K562 (cell line): Measurements from ENCODE around the gene SMNDC1. TPM values are rescaled to one million over a fixed set of nuclear protein-coding genes. Genes with fewer than 3 reads are reported as not detected.

Experiments used
- ATAC-seq: fragments of 200-7000 bp; cut with Tn5 transposase; 3 replicates; pipeline ENCODE4 v1.9.1; 2020; ENCODE audit warnings: moderate library complexity
- BruUV-seq: library from RNA; stranded (reverse); fragments of 400-500 nt; replicated peaks from 2 replicates; lab custom pipeline; 2021; lab: Mats Ljungman, UMichigan
- CTCF ChIA-PET: fragments of 300-600 bp; formaldehyde crosslinking; extraction: SDS; loops from one replicate; lab custom pipeline; 2021; ENCODE audit warnings: low intra/inter-chr PET ratio; lab: Yijun Ruan, JAX
- POLR2A ChIA-PET: fragments of 300-600, 350-650 bp; sonication (Branson Sonifier 250); formaldehyde crosslinking; extraction: SDS; loops from one replicate; lab custom pipeline; 2021; ENCODE audit warnings: antibody characterized with exemption, inconsistent platforms; lab: Yijun Ruan, JAX
- DNase-seq, 4 experiments: peaks; one replicate each; pipeline versions ENCODE4 v3.0.0 to v3.0.0-alpha.2; 2011 to 2018; ENCODE audit warnings: low spot score in 3 of 4, mixed read lengths in 3 of 4; ENCODE audit errors: extremely low read depth in 1 of 4
- FAIRE-seq: peaks from 2 replicates; lab custom pipeline; 2011; peaks lifted over from hg19 to GRCh38; lab: Jason Lieb, UNC
- H2AFZ ChIP-seq: 2 replicates; pipeline ENCODE4 v1.6.0; 2011; ENCODE audit warnings: low read depth, low read length, control low read depth, inconsistent platforms
- H3K27ac ChIP-seq: fragments of 200-600 bp; 3 replicates; pipeline ENCODE4 v1.8.0; 2011; ENCODE audit warnings: low read depth, mild to moderate bottlenecking, control low read depth, inconsistent platforms, low read length, moderate library complexity, mixed read lengths; ENCODE audit errors: extremely low read depth
- H3K27me3 ChIP-seq, 2 experiments: fragments of 300-600 bp in 1 of 2; 2 replicates in 1 of 2; 3 replicates in 1 of 2; pipeline versions ENCODE4 v1.6.0 to v1.8.0; 2011; ENCODE audit warnings: inconsistent platforms in 2 of 2, low read length in 2 of 2, mild to moderate bottlenecking in 1 of 2, mixed read lengths in 1 of 2, moderate library complexity in 1 of 2; ENCODE audit not compliant: control insufficient read depth in 2 of 2, insufficient read depth in 2 of 2
- H3K36me3 ChIP-seq: fragments of 300-600 bp; 3 replicates; pipeline ENCODE4 v1.8.0; 2011; ENCODE audit warnings: mild to moderate bottlenecking, low read length, inconsistent platforms; ENCODE audit not compliant: control insufficient read depth, insufficient read depth
- H3K4me1 ChIP-seq, 2 experiments: fragments of 200-600 bp in 1 of 2; replicated peaks in 1 of 2; 2 replicates in 1 of 2; 3 replicates in 1 of 2; pipeline versions ENCODE4 v1.5.1 to v1.8.0; 2011; ENCODE audit warnings: inconsistent platforms in 2 of 2, low read length in 2 of 2, mild to moderate bottlenecking in 1 of 2, mixed read lengths in 1 of 2, moderate library complexity in 1 of 2; ENCODE audit not compliant: control insufficient read depth in 2 of 2, insufficient read depth in 2 of 2
- H3K4me2 ChIP-seq: 2 replicates; pipeline ENCODE4 v1.6.1; 2011; ENCODE audit warnings: low read length, control low read depth, inconsistent platforms, mixed read lengths; ENCODE audit not compliant: insufficient read depth
- H3K4me3 ChIP-seq: fragments of 200-600 bp; sonication (generic), shearing (Covaris generic); 2 replicates; pipeline ENCODE4 v1.5.1; 2016; ENCODE audit warnings: control low read depth, inconsistent platforms
- H3K79me2 ChIP-seq: fragments of 200-600 bp; 3 replicates; pipeline ENCODE4 v1.8.0; 2011; ENCODE audit warnings: low read length, inconsistent platforms; ENCODE audit not compliant: control insufficient read depth, insufficient read depth
- H3K9ac ChIP-seq, 2 experiments: 2 replicates each; pipeline versions ENCODE4 v1.6.0 to v1.6.1; 2011; ENCODE audit warnings: low read depth in 2 of 2, low read length in 2 of 2, control low read depth in 1 of 2, inconsistent platforms in 1 of 2, mild to moderate bottlenecking in 1 of 2, mixed read lengths in 1 of 2; ENCODE audit not compliant: insufficient read depth in 1 of 2
- H3K9me1 ChIP-seq: one replicate; pipeline ENCODE4 v1.6.0; 2011; ENCODE audit warnings: inconsistent platforms, mild to moderate bottlenecking, low read length, moderate library complexity; ENCODE audit not compliant: control insufficient read depth, insufficient read depth
- H3K9me3 ChIP-seq: replicated peaks from 2 replicates; pipeline ENCODE4 v1.5.1; 2011; ENCODE audit warnings: low read depth, low read length, inconsistent platforms; ENCODE audit not compliant: control insufficient read depth, insufficient read depth
- H4K20me1 ChIP-seq: replicated peaks from 2 replicates; pipeline ENCODE4 v1.6.1; 2011; ENCODE audit warnings: low read length, inconsistent platforms, mixed read lengths; ENCODE audit not compliant: control insufficient read depth, insufficient read depth
- CBFA2T2 ChIP-seq: fragments of 450-650 bp; conservative IDR thresholded peaks from 2 replicates; pipeline ENCODE4 v1.6.1; 2017; ENCODE audit warnings: mild to moderate bottlenecking
- DDX20 ChIP-seq: fragments of 450-650 bp; IDR thresholded peaks from 2 replicates; pipeline ENCODE4 v1.6.1; 2016; ENCODE audit warnings: missing genetic modification characterization, low read depth, mild to moderate bottlenecking, missing compliant biosample characterization, moderate library complexity
- DNMT1 ChIP-seq: fragments of 450-650 bp; IDR thresholded peaks from 2 replicates; pipeline ENCODE4 v1.6.1; 2016; ENCODE audit warnings: antibody characterized with exemption, mild to moderate bottlenecking
- GATAD2A ChIP-seq: fragments of 450-650 bp; IDR thresholded peaks from 2 replicates; pipeline ENCODE4 v1.6.1; 2017
- GTF2F1 ChIP-seq: IDR thresholded peaks from 2 replicates; pipeline ENCODE4 v1.6.1; 2011; ENCODE audit warnings: low read depth, low read length, improper control_type of control experiment
- JUND ChIP-seq, 2 experiments: IDR thresholded peaks; 2 replicates in 1 of 2; 3 replicates in 1 of 2; pipeline ENCODE4 v1.6.1; 2011; ENCODE audit warnings: borderline replicate concordance in 2 of 2, low read depth in 2 of 2, low read length in 2 of 2, improper control_type of control experiment in 1 of 2, missing biosample characterization in 1 of 2, missing genetic modification characterization in 1 of 2, missing genetic modification reagents in 1 of 2
- KAT2B ChIP-seq: IDR thresholded peaks from one replicate; pipeline ENCODE4 v1.6.1; 2012; ENCODE audit warnings: low read depth, mild to moderate bottlenecking, control low read depth, inconsistent platforms, low read length, moderate library complexity
- MBD2 ChIP-seq: sonication (generic); IDR thresholded peaks from 2 replicates; pipeline ENCODE4 v1.6.1; 2016; ENCODE audit warnings: low read depth, borderline replicate concordance
- PML ChIP-seq: IDR thresholded peaks from 2 replicates; pipeline ENCODE4 v1.6.1; 2012; ENCODE audit warnings: low read length, inconsistent platforms
- RAD21 ChIP-seq, 2 experiments: fragments of 250-450 bp in 1 of 2; fragments of 450-650 bp in 1 of 2; sonication (Bioruptor Pico) in 1 of 2; formaldehyde crosslinking in 1 of 2; IDR thresholded peaks in 1 of 2; conservative IDR thresholded peaks in 1 of 2; 2 replicates each; pipeline versions ENCODE4 v1.4.0 to v1.8.0; 2020 to 2022; ENCODE audit warnings: mild to moderate bottlenecking in 2 of 2, moderate library complexity in 1 of 2
- RBM34 ChIP-seq: fragments of 200-400 bp; formaldehyde crosslinking; IDR thresholded peaks from 2 replicates; pipeline ENCODE4 v1.6.1; 2018; ENCODE audit warnings: low read length, borderline replicate concordance; ENCODE audit not compliant: insufficient read depth
- SMARCA4 ChIP-seq: fragments of 450-650 bp; IDR thresholded peaks from 2 replicates; pipeline ENCODE4 v1.6.1; 2016
- STAG1 ChIP-seq: sonication (generic); formaldehyde crosslinking; IDR thresholded peaks from 2 replicates; pipeline ENCODE4 v1.5.0; 2020; ENCODE audit warnings: missing genetic modification reagents, borderline replicate concordance
- TEAD2 ChIP-seq: fragments of 450-650 bp; IDR thresholded peaks from 2 replicates; pipeline ENCODE4 v1.6.1; 2016; ENCODE audit warnings: missing genetic modification characterization, control low read depth, missing compliant biosample characterization
- TEAD4 ChIP-seq, 2 experiments: sonication (generic) in 1 of 2; formaldehyde crosslinking in 1 of 2; IDR thresholded peaks; 2 replicates each; pipeline versions ENCODE4 v1.6.1 to v1.8.0; 2012 to 2022; ENCODE audit warnings: borderline replicate concordance in 1 of 2, inconsistent platforms in 1 of 2, low read length in 1 of 2, mild to moderate bottlenecking in 1 of 2, missing genetic modification reagents in 1 of 2
- ZNF175 ChIP-seq: fragments of 200-800 bp; sonication (Bioruptor generic); IDR thresholded peaks from 2 replicates; pipeline ENCODE4 v1.6.1; 2016; ENCODE audit warnings: low read depth, mild to moderate bottlenecking, missing genetic modification characterization, missing compliant biosample characterization
- WGBS: fragments of 100-300 bp; shearing (Covaris generic); methylation state at CpG from one replicate; pipeline ENCODE4 v1.1.6; 2016; ENCODE audit warnings: low coverage, mixed read lengths; ENCODE audit not compliant: insufficient coverage; ENCODE audit errors: missing lambda C conversion rate; 5-methylcytosine and 5-hydroxymethylcytosine counted together
- in situ Hi-C: fragments of 300-500 bp; cut with MboI; formaldehyde crosslinking; loops from 4 replicates; pipeline ENCODE4 v1.15.0; 2018; ENCODE audit warnings: inconsistent platforms, mixed read lengths
- intact Hi-C: fragments of 100-400 bp; cut with micrococcal nuclease; formaldehyde crosslinking; loops from 2 replicates; pipeline ENCODE4 v1.14.2; 2022
- polyA plus RNA-seq, 8 experiments: library from polyadenylated mRNA; depleted of rRNA in 4 of 8; stranded (reverse) in 5 of 8; unstranded in 3 of 8; fragments of >200 nt; fragmentation: Nextera tagmentation in 2 of 8; fragmentation: Illumina TruSeq in 1 of 8; extraction: Ambion mirVana in 2 of 8; extraction: Trizol in 1 of 8; gene quantifications; 2 replicates each; pipeline versions ENCODE4 v1.2.1 to v1.2.3, GENCODE V29; 2011 to 2014; ENCODE audit warnings: inconsistent platforms in 1 of 8, missing spikeins in 1 of 8
- total RNA-seq, 7 experiments: library from RNA; depleted of rRNA in 6 of 7; stranded (reverse); fragments of >200 nt in 6 of 7; fragmentation: Illumina TruSeq in 2 of 7; extraction: Trizol in 2 of 7; gene quantifications; 2 replicates each; pipeline versions ENCODE4 v1.2.1 to v1.2.3, GENCODE V29; 2011 to 2021; ENCODE audit warnings: low replicate concordance in 1 of 7
- TF ChIP-seq, protein P1 (sequence below): IDR thresholded peaks from 2 replicates; pipeline ENCODE4 v1.6.1; 2014; ENCODE audit warnings: antibody characterized with exemption
- TF ChIP-seq, protein P2 (sequence below), 3 experiments: IDR thresholded peaks in 2 of 3; conservative IDR thresholded peaks in 1 of 3; 2 replicates each; pipeline ENCODE4 v1.5.1; 2011 to 2012; ENCODE audit warnings: low read length in 3 of 3, mild to moderate bottlenecking in 3 of 3, control low read depth in 2 of 3, improper control_type of control experiment in 1 of 3, inconsistent platforms in 1 of 3, low read depth in 1 of 3, mixed read lengths in 1 of 3, moderate library complexity in 1 of 3; ENCODE audit not compliant: insufficient read depth in 2 of 3

SMNDC1 gene
- total and polyA plus RNA-seq, 9 of the 15 experiments (the other 6 are each of a cell fraction or from before 2014, with no cell fraction given) = 6.8 to 35.8 (median 12.3) TPM

DNA sequence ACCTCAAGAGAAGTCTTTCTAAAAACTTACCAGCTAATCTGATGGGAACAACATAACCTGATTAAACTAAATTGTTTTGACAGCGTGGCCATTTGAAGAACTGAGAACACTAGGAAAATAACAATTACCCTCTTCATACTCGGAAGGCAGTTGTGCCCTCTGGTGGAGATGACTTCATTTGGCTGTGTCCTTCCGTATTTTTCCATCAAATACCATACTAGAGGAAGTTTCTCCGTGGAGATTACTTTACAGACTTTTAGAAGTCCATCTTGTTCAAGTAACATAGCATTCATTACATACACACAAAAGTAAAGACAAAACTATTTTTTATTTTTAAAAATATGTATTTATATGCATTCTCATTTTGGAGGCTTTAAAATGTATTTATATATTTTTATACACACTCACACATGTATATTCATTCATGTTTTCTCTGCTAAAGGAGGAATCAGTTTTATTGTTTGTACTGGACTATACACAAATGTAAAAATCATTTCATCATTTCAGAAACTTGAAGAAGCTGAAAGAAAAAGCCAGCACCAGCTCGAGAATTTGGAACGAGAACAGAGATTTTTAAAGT is 25.2 kb downstream of the SMNDC1 start:
- ChIA-PET CTCF (interaction anchor here (0.7 to 1.9 kb wide), 3 partner anchors 8 to 142 kb away, joined by 3 to 40 read pairs (median 3); no protein-coding TSS in a partner anchor), POLR2A (interaction anchor here (2.1 kb wide), 1 partner anchor 141 kb away, joined by 6 read pairs; no protein-coding TSS in a partner anchor)
- Histone ChIP-seq H3K4me2 (no peak overlapping the region), H4K20me1 (0 out of 2 replicates have a peak, but pooled peaks cover 3% of the 10 kb centered on the region), H3K9me1 (no peaks in the 10 kb centered on the region), H3K9me3 (no peaks in the 10 kb centered on the region), H3K4me1 (peaks cover 0 to 10% of the 10 kb centered on the region in 2 experiments; a peak in 3 of 5 replicates), H3K79me2 (no peaks in the 10 kb centered on the region; the same call in 2 of the 3 replicates), H2AFZ (no peak overlapping the region), H3K9ac (no peak overlapping the region), H3K36me3 (peaks cover 20% of the 10 kb centered on the region; the same call in 2 of the 3 replicates), H3K4me3 (no peak overlapping the region), H3K27me3 (no peaks in the 10 kb centered on the region), H3K27ac (no peak overlapping the region)
- intact Hi-C loops = loop anchor here (1.0 to 5.0 kb wide), 5 partner anchors 37 to 395 kb away; no protein-coding TSS in a partner anchor
- DNase-seq (peak; percentile 12 to 69 (median 20)), FAIRE-seq (peak; percentile 88), ATAC-seq (peak; percentile 83)
- in situ Hi-C loops = no loop called here
- 32% methylated on average over 6 of the region's 6 CpGs for WGBS
- no TSS peak for BruUV-seq
- TF ChIP-seq SMARCA4 (no peak), STAG1 (CRISPR knock-in tag) (peak; percentile 12; the same call in 1 of the 2 replicates), KAT2B (no peak), CBFA2T2 (no peak), TEAD2 (tag) (no peak), MBD2 (no peak), TEAD4 (IDR thresholded peaks at IDR 0.05; ENCODE audit: low read length) (no peak), TEAD4 (CRISPR knock-in tag; IDR thresholded peaks at IDR 0.05; ENCODE audit: borderline replicate concordance) (no peak), PML (no peak), RBM34 (no peak), DNMT1 (no peak), GATAD2A (no peak), ZNF175 (CRISPR knock-in tag) (no peak), JUND (IDR thresholded peaks at IDR 0.05; ENCODE audit: borderline replicate concordance, low read depth, low read length) (peak; percentile 22; the same call in 1 of the 2 replicates), JUND (tag; IDR thresholded peaks at IDR 0.05; ENCODE audit: borderline replicate concordance, low read depth, low read length) (no peak), GTF2F1 (no peak), DDX20 (tag) (no peak), RAD21 (CRISPR knock-in tag; conservative IDR thresholded peaks at IDR 0.05 in 1 of 2, IDR thresholded peaks at IDR 0.05 in 1 of 2) (peak; percentile 85 to 92)
- TF ChIP-seq, protein P1, sequence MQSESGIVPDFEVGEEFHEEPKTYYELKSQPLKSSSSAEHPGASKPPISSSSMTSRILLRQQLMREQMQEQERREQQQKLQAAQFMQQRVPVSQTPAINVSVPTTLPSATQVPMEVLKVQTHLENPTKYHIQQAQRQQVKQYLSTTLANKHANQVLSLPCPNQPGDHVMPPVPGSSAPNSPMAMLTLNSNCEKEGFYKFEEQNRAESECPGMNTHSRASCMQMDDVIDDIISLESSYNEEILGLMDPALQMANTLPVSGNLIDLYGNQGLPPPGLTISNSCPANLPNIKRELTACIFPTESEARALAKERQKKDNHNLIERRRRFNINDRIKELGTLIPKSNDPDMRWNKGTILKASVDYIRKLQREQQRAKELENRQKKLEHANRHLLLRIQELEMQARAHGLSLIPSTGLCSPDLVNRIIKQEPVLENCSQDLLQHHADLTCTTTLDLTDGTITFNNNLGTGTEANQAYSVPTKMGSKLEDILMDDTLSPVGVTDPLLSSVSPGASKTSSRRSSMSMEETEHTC = no peak
- TF ChIP-seq, protein P2, sequence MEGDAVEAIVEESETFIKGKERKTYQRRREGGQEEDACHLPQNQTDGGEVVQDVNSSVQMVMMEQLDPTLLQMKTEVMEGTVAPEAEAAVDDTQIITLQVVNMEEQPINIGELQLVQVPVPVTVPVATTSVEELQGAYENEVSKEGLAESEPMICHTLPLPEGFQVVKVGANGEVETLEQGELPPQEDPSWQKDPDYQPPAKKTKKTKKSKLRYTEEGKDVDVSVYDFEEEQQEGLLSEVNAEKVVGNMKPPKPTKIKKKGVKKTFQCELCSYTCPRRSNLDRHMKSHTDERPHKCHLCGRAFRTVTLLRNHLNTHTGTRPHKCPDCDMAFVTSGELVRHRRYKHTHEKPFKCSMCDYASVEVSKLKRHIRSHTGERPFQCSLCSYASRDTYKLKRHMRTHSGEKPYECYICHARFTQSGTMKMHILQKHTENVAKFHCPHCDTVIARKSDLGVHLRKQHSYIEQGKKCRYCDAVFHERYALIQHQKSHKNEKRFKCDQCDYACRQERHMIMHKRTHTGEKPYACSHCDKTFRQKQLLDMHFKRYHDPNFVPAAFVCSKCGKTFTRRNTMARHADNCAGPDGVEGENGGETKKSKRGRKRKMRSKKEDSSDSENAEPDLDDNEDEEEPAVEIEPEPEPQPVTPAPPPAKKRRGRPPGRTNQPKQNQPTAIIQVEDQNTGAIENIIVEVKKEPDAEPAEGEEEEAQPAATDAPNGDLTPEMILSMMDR (IDR thresholded peaks at IDR 0.05 in 2 of 3, conservative IDR thresholded peaks at IDR 0.05 in 1 of 3; ENCODE audit: insufficient read depth in 2 of 3, low read depth in 1 of 3, low read length in 3 of 3) = peak; percentile 50 to 76 (median 66)
